Measurements from ENCODE around the gene SH3TC1.

Gene SH3TC1

GRCh38 chr4:8219236-8219635 lies 20.1 kb downstream of the SH3TC1 start:
- H3K4me3 ChIP-seq (ENCODE audit: low read length) = no peak overlapping the region
- no peak for DNase-seq (ENCODE audit: low read depth)
- no peak for TF ChIP-seq CTCF (IDR thresholded peaks at IDR 0.05; ENCODE audit: insufficient read depth, low read depth, low read length, missing control alignments)

- no peak for TF ChIP-seq CTCF (IDR thresholded peaks at IDR 0.05; ENCODE audit: insufficient read depth, low read depth, low read length, missing control alignments)
- no peak overlapping the region for H3K4me3 ChIP-seq (ENCODE audit: low read length)
- DNase-seq (ENCODE audit: low read depth) = no peak
These were observed 21.8 kb downstream of the SH3TC1 start for GRCh38 chr4:8220661-8221450.

- no peak for TF ChIP-seq CTCF (IDR thresholded peaks at IDR 0.05; ENCODE audit: insufficient read depth, low read depth, low read length, missing control alignments)
- no peak for DNase-seq (ENCODE audit: low read depth)
- no peak overlapping the region for H3K4me3 ChIP-seq (ENCODE audit: low read length)
These were observed 22.4 kb downstream of the SH3TC1 start for GRCh38 chr4:8221476-8221875.

- TF ChIP-seq CTCF (IDR thresholded peaks at IDR 0.05; ENCODE audit: insufficient read depth, low read depth, low read length, missing control alignments) = no peak
- no peak for DNase-seq (ENCODE audit: low read depth)
- no peak overlapping the region for H3K4me3 ChIP-seq (ENCODE audit: low read length)
These were observed 22.9 kb downstream of the SH3TC1 start for GRCh38 chr4:8221985-8222384.

- TF ChIP-seq CTCF (IDR thresholded peaks at IDR 0.05; ENCODE audit: insufficient read depth, low read depth, low read length, missing control alignments) = no peak
- H3K4me3 ChIP-seq (ENCODE audit: low read length) = no peak overlapping the region
- DNase-seq (ENCODE audit: low read depth) = no peak
These were observed 23.7 kb downstream of the SH3TC1 start for GRCh38 chr4:8222609-8223388.

GRCh38 chr4:8224267-8224974 lies 25.3 kb downstream of the SH3TC1 start:
- H3K4me3 ChIP-seq (ENCODE audit: low read length) = no peak overlapping the region
- no peak for DNase-seq (ENCODE audit: low read depth)
- no peak for TF ChIP-seq CTCF (IDR thresholded peaks at IDR 0.05; ENCODE audit: insufficient read depth, low read depth, low read length, missing control alignments)

All from epithelial cell of esophagus (primary cell).